NCI-H1436 treated with DMSO at 0.1 percent for 48 hours (cell line): ENCODE results near the gene LTB4R2.

Source experiments
- DNase-seq: peaks from one replicate; lab custom pipeline; 2025; lab: John Stamatoyannopoulos, UW

Gene LTB4R2

GRCh38 chr14:24277606-24278321 lies 32.2 kb upstream of the LTB4R2 start:
- no peak for DNase-seq

DNA sequence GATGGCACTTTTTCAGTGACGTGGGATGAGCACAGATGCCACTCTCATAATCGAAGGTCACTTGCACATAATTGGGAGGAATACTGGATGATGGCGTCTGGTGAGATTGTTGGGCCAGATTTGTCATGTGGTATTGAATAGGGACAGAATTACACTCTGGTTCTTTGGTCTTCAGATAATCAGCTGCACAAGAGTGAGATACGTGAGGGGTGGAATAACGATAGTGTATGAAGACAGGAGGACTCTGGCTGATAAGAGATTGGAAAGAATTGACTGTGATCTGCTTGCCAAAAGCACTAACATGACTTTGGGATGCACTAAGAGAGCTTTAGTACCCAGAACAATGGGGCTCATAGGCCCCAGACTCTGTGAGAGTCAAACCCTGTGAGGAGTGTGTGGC lies 31.5 kb upstream of the LTB4R2 start:
- DNase-seq, result no peak

GRCh38 chr14:24279301-24280186 lies 30.4 kb upstream of the LTB4R2 start:
- DNase-seq, result no peak

- no peak for DNase-seq
These were observed 29.0 kb upstream of the LTB4R2 start for GRCh38 chr14:24280797-24281460.

- DNase-seq, result no peak
These were observed 28.3 kb upstream of the LTB4R2 start for GRCh38 chr14:24281636-24282035.

- DNase-seq, result no peak
These were observed 27.2 kb upstream of the LTB4R2 start for GRCh38 chr14:24282736-24283135.

- no peak for DNase-seq
These were observed 26.0 kb upstream of the LTB4R2 start for GRCh38 chr14:24283796-24284460.

DNA sequence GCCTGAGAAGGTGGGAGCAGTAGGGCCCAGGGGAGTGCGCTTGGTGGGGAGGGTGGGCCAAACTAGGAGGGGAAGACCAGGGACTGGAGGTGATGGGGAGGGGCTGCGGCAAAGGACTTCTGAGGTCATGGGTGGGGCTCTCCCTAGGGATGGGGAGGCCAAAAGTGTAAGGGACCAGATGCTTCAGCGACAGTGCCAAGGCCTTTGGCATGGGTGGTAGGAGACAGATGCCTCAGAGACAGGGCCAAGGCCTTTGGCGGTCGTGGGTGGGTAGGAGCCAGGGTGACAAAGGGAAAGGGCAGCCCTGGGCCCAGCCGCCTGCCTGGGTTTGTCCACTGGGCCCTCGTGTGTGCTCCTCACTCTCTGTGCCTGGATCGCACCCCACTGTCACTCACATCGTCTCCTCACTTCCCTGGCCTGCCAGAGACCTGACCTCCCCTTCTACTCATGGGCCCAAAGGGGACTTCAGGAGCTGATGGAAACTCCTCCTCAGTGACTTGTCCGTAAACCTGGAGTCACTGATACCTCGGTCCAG lies 25.4 kb upstream of the LTB4R2 start:
- no peak for DNase-seq

GRCh38 chr14:24285351-24285750 lies 24.6 kb upstream of the LTB4R2 start:
- no peak for DNase-seq

DNA sequence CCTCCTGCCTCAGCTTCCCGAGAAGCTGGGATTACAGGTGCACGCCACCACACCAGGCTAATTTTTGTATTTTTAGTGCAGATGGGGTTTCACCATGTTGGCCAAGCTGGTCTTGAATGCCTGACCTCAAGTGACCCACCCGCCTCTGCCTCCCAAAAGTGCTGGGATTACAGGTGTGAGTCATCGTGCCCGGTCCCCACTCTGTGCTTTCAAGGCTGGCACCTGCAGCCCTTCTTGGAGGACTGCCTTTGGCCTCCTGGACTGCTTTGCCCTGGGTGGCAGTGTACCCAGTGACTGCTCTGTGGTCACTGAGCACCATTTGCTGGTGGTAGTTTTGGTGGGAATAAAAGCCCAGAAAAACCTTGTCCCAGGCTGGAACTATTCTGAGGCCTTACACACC lies 22.9 kb upstream of the LTB4R2 start:
- DNase-seq, result no peak

GRCh38 chr14:24289649-24290280 lies 20.2 kb upstream of the LTB4R2 start:
- DNase-seq, result no peak

GRCh38 chr14:24290746-24291145 lies 19.2 kb upstream of the LTB4R2 start:
- DNase-seq, result no peak

DNA sequence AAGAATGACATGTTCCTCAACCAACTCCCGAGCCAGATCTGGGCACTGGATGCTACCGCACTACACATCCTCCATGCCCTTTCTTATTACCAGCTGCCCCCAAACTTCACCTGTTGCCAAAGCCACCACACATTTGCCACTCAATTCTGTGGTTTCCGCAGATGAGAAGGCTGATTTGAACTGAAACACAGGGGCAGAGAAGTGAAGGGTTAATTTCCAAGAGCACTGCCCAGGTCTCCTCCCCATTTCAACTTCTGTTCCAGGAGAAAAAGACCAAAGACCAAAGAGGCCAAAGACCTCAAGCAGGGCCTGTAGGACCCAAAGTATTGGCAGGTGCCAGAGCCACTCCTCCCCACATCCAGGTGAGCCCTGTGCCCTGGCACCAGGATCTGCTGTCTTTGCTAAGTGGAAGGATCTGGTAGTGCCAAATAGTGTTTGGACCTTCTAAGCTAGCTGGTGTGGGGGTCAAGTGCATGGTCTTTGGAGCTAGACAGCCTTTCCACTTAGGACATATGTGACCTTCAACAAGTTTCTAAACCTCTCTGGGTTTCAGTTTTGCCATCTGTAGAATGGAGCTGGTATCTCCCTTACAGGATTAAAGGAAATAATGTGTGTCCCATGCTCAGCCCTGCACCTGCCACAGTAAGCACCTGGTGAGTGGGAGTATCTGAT lies 18.4 kb upstream of the LTB4R2 start:
- DNase-seq, result no peak

GRCh38 chr14:24292118-24292807 lies 17.7 kb upstream of the LTB4R2 start:
- no peak for DNase-seq

GRCh38 chr14:24293525-24293924 lies 16.4 kb upstream of the LTB4R2 start:
- no peak for DNase-seq

DNA sequence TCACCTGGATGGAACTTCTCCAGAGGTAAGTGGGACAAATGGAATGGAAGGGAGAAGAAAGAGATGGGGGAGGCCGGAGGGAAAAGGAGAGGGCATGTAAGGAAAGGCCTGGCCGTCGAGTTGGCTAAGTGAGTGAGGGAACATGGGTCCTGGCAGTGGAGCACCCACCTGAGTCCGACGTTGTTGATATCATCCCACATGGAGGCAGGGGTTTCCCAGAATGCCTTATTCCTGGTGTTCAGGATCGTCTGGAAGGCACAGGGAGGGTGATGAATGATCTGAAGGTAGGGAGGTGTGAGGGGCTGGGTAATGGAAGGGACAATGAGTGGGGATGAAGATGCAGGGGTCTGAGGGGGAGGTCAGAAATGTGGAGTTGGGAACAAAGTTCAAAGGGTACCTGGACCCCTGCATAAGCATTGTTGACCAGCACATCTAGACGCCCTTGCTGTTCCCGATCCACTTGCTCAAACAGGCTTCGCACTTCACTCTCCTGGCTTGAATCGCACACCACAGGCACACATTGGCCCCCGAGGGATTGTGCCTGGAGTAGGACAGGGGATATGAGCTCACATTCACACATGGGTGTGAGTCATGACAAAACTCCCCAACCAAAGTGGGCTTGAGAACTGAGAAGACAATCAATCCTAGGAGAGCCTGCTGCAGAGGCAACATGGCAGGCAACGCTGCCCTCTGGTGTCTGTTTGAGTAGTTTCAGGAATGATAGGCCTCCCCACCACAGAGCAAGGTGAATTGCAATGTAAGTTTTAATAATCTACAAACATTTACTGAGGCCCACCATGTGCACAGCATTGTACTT lies 13.4 kb upstream of the LTB4R2 start:
- peak; percentile 21 for DNase-seq

DNA sequence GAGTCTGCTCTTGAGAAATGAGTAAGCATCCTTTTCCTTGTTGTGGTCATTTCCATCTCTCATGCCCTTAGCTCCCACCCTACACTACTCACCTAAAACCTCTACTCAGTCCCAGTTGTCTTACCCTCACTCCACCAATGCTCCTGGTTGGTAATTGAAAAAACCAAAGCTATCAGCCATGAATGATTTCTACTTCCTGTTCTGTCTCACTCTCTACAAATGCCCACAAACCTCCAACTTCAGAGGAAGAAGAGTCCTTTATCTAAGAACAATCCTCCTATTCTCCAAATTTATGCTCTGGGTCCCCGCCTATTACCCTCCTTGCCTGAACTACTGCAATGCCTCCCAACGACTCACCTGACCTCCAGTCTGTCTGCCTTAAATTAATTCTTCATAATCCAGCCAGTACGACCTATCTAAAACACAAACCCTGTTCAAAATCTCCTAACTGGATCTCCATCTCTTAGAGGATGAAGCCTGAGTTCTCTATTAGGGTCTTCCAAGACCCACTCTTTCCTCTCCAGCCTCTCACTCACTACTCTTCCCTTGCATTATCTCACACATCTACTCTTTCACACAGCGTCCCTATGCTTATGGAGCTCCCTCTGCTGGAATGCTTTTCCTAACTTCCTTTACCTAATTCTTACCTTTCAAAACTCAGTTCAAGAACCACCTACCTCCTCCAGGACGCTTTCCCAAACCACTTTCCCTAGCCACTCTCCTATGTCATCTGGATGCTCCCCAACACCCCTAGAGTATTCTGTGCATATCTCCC lies 12.6 kb upstream of the LTB4R2 start:
- DNase-seq, result no peak

DNA sequence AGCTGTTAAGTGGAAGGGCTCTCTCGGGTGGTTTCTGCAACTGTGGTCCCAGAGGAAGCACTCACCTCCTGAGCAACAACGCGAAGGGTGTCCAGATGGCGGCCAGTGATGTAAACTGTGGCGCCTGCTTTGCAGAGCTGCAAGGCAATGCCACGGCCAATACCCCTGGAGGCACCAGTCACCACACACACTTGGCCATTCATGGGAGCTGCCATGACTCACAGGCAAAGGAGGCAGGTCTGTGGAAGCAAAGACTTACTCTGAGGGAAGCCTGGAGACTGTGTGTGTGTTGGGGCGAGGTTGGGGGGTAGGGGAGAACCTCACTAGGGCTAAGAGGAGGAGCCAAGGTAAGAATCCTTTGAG lies 11.1 kb upstream of the LTB4R2 start:
- DNase-seq, result no peak
